GM21528 (cell line): ENCODE data around the gene NODAL.

Experiments
- ATAC-seq: cut with Tn5 transposase; IDR thresholded peaks from one replicate; pipeline ENCODE4 v1.9.1; 2021; ENCODE audit warnings: mild to moderate bottlenecking, moderate library complexity; ENCODE audit not compliant: unreplicated experiment, low FRiP score

Gene NODAL

GRCh38 chr10:70435241-70436085 is 6.0 kb downstream of the NODAL start:
- ATAC-seq: no peak

DNA sequence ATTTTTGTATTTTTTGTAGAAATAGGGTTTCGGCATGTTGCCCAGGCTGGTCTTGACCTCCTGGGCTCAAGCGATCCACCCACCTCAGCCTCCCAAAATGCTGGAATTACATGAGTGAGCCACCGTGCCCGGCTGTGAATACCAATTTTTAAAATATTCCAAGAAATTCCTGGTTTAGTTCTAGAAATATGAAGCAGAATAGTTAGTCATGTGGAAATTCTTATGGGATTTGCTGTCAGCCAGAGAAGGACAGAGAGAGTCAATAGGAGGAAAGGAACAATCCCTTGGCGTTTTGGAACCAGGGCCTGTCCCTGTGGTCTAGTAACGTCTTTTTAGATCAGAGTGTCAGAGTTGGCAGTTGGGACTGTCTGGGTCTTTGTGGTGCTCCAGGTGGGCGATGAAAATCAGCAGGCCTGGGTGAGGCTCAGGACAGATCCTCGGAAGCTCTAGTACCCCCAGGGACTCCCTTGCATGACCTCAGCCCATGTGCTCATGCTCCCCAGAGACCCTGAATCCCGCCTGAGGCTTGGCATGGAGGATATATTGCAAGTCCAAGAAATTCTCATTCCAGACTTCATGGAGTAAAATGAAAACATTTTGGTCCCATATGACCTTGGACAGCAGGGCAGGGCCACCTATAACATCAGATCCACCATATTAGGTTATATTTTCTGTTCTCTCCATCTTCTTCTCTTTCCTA is 7.8 kb downstream of the NODAL start:
- no peak for ATAC-seq

DNA sequence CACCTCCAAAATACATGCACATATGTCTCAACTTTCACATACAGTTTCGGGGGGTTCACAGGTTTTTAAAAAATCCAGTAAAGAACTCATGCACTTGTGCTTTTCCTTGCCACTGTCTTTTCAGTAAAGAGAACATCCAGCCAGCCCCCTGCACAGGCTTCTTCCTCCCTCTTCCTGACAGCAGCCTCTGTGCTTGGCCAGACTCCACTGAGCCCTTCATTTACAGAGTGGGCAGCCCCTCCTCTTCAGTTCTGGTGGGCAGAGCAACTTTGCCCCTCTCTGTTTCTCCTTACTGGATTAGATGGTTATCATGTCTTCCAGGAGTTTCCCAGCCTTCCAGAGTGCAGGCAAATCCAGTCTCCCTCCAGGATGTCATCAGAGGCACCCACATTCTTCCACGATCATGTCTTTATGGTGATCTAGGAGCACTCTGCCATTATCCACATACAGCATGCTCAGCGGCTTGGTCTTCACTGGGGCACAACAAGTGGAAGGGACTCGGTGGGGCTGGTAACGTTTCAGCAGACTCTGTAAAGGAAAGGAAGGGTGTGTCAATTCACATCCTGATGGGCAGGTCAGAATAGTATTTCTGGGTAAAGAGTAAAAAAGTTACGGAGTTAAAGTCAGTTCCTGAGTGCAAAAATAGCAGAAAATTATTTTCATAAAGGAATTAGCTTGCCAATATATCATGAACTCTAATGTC is 8.8 kb downstream of the NODAL start:
- no peak for ATAC-seq

DNA sequence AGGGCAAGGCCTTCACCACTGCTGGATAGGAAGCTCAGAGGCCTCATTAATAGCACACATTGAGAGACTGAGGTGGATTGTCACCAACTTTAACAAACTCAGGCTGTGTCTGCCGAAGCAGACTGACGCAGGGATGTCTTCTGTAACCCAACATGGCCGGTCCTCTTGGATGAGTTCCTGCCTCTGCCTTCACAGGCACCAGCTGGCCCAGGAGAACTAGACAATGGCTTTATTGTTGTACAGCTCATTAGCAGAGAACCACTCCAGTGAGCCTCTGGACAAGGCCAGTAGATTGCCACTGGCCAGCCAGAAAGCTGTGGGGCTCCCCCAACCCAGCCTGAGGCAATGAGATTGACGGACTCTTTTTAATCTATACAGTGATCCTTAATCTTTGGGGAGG is 9.4 kb downstream of the NODAL start:
- no peak for ATAC-seq

DNA sequence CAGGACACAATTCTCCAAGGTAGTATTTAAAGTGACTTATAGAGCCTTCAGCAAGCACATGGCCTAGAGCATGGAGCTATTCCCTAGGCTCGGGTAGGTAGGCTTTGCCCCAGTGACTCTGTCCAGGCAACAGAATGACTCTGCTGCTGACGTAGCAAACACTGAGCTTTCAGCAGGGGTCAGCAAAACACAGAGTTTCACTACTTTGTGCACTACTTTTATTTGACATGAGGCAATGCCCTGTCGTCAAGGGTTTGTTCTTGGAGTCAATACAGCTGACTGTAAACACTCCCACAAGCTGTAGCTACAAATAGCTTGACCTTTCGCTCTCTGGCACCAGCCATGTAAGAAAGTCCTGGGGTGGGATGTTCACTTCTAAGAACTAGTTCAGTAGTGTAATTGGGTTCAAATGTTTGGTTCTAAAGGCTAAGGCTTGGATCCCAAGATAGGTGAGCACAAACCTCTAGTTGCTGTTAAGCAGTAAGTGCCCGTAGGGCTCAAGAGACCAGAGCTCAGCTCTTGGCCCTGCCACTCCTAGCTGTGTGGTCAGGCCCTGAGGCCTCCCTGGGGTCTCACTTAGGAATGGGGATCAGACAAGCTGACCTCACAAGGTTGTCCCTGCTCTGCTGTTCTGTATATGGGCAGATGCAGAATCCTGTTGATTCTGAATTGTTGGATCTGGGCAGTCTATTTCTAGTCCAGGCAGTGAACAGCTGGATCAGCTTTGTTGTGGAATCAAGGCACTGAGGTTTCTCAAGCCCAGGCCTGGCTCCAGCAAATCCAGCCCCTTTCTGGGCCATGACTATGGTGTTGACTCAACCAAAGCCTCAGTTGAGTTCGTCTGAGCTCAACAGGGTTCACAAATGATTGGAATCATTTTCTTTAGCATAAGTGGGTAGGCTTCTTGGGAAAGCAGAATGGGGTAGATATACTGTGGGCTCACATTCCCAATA is 10.7 kb downstream of the NODAL start:
- no peak for ATAC-seq

GRCh38 chr10:70426823-70427222 is 14.7 kb downstream of the NODAL start:
- no peak for ATAC-seq

GRCh38 chr10:70425096-70425495 is 16.4 kb downstream of the NODAL start:
- ATAC-seq: no peak

DNA sequence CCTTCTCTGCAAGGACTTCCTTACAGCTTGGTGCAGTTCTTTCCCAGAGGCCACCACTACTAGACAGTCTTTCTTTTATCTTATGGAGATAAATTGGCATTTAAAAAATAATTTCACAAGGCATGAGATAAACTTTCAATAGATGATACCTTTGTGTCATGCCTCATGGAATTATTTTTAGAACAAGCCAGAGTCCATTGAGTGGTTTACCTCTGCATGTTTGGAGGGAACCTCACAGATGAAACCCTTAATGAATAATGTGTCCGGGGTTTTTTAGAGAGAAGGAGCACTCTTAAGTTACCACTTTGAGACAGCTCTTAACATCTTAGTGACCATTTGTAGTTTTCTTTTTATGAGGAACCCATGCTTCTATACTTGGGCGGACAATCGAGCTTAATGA is 17.2 kb downstream of the NODAL start:
- ATAC-seq: no peak

- ATAC-seq: no peak
Measured at GRCh38 chr10:70418713-70419112, 22.8 kb downstream of the NODAL start.

- ATAC-seq: no peak
Measured at GRCh38 chr10:70418229-70418628, 23.3 kb downstream of the NODAL start.

DNA sequence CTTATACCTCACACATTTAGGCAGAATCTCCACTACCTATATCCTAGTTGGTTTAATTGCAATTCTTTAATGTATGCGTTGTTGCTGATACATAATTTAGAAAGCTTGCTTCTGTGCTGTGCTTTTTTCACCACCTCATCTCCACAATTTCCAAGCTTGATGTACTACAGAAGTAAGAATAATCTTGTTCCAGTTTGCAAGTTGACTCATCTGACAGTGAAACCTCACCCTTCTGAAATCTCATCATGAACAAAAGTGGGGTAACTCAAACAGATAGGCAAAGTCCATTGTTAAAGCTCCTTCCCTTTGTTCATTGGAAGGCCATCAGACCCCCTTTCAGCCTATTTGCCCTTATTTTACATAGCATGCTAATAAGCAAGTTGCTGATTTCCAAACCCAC is 23.9 kb downstream of the NODAL start:
- ATAC-seq: no peak

GRCh38 chr10:70412356-70412755 is 29.1 kb downstream of the NODAL start:
- ATAC-seq: no peak

DNA sequence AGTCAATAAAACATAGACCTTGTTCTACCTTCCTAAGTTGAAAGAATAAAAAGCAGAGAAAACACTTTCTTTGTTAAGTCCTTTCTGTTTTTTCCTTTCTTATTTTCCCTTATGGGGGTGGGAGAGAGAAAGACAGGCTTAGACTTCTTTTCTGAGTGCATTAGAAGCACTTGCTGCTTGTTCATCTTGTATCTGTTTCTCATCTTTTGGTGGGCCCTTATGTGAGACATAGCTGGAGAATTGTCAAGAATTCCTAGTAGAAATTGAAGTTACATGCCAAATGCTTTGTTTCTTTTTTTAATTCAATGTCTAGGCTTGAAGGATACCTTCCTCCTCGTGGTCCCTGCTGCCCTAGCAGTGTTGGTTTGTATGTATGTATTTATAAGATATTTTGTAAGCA is 30.9 kb downstream of the NODAL start:
- ATAC-seq: no peak

DNA sequence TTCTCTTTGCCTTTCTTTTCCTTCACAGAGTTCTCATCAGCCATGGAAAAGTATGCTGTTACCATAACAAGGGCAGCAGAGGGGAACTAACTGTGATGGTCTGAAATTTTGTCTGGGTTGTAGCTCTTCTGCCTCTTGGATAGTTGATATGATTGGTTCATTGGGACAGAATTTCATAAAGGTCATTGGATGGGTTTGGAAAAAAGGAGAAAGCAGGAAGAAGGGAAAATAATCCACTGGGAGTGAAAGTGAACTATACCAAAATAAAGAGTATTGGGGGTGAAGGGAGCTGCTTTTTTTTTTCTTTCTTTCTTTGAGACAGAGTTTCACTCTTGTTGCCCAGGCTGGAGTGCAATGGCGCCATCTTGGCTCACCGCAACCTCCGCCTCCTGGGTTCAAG is 31.7 kb downstream of the NODAL start:
- no peak for ATAC-seq

DNA sequence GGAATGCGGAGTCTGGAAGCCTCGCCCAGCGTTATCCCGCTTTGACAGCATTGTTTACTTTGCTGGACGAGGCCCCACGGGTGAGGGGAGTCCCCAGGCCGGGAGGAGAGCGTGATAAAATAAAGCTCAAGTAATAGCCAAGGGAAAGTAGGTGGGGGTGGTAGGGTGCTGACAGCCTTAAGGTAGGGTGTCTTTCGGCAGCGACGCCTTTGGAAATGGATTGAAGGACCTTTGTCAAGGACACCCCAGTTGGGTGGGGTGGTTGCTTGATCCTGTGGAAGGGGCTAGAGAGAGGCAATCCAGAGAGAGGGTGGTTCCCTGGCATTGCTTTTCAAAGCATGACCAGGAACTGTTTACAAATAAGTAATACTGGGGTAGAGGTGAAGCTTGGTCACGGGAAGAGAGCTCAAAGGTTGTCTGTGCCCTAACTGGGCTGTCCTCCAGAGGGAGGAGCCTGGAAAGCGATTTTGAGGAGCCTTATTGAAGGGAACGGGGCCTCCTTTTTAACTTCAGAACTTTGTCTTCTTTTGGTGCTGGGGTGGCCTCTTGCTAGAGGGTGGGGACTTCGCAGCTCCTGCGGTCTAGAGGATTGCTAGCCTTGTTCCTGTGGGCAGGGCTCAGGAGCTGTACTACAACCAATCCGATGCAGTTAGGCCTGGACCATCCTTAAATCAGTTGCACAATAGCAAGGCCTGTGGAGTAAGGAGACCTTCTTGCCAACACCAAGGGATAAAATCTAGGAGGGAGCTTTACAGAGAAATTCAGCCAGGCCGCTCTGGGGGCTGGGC is 36.2 kb downstream of the NODAL start:
- no peak for ATAC-seq

DNA sequence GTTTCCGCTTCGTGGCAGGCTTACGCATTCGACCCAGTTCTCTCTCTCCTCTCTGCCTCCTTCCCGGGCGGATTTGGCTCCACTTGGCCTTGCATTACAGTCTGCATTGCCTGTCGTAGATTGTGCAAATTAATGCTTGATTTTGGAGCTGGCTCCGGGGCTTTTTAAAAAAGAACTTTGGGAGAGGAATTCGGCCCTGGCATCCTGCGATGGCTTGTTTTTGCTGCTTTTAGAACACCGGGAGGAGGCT is 36.8 kb downstream of the NODAL start:
- no peak for ATAC-seq

GRCh38 chr10:70404036-70404786 is 37.3 kb downstream of the NODAL start, which contains the start of gene EIF4EBP2:
TSS of gene EIF4EBP2 (plus strand) at chr10:70404145. CDS start at chr10:70404402, 257 bp downstream.
- peak; percentile 81 for ATAC-seq

- peak; percentile 12 for ATAC-seq
Measured at GRCh38 chr10:70403483-70404035, 37.9 kb downstream of the NODAL start.

DNA sequence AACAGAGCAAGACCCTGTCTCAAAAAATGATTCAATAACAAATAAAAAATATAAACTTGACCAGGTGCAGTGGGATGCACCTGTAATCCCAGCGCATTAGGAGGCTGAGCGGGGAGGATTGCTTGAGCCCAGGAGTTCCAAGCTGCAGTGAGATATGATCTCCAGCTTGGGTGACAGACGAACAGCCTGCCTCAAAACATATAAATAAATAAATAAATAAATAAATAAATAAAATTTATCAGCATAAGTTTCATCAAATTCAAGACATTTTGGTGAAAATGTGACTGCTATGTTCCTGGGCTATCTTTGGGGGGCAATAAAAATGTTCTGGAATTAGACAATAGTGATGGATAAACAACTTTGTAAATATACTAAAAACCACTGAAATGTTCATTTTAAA is 42.3 kb downstream of the NODAL start:
- ATAC-seq: no peak
